NCI-H2107 (cell line): Measurements from ENCODE around the gene TMEM127.

Experiments
- DNase-seq: peaks from one replicate; lab custom pipeline; 2025; lab: John Stamatoyannopoulos, UW

TMEM127 gene

DNA sequence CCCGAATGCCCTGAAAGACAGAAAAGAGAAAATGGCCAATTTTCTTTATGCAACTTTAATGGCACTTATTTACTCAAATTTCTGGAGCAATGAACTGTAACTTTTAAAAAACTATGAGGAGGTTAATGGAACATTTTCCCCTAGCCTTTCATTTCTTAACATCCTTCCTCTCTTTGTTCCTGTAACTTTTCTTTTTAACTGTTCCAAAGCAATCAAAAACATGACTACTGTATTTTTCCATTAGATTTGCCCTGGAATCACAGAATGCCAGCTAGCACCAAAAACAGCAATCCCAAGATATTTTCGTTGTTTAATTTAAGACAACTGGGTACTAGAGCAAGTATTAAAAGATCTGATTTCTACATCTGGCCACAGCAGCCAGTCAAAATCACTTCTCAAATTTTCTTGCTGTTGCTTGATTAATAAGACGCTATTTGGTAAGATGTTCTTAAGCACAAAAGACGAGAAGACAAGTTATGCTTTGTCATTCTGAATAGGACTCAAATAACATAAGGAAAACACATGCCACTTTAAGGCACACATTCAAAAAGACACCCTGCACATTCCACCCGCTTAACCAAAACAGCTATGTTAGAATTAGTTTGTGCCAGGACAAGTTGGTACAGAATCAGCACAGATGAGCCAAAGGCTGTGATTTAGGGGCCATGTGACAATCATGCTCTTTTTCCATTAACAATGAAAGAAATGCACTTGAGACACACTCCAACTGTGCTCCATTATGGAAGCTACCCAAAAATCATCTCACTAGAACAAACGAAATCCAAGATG lies 60.8 kb downstream of the TMEM127 start:
- DNase-seq, result no peak

- no peak for DNase-seq
Measured at GRCh38 chr2:96203130-96204028, 62.4 kb downstream of the TMEM127 start.

GRCh38 chr2:96202152-96202854 lies 63.5 kb downstream of the TMEM127 start:
- no peak for DNase-seq

DNA sequence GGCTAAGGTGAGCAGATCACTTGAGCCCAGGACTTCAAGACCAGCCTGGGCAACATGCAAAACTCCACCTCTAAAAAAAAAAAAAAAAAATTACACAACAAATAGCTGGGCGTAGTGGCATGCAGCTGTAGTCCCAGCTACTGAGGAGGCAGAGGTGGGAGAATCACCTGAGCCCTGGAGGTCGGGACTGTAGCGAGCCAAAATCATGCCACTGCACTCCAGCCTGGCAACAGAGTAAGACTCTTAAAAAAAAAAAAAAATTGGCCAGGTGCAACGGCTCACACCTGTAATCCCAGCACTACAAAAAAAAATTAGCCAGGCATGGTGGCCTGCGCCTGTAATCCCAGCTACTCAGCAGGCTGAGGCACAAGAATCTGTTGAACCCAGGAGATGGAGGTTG lies 64.5 kb downstream of the TMEM127 start:
- DNase-seq, result no peak

DNA sequence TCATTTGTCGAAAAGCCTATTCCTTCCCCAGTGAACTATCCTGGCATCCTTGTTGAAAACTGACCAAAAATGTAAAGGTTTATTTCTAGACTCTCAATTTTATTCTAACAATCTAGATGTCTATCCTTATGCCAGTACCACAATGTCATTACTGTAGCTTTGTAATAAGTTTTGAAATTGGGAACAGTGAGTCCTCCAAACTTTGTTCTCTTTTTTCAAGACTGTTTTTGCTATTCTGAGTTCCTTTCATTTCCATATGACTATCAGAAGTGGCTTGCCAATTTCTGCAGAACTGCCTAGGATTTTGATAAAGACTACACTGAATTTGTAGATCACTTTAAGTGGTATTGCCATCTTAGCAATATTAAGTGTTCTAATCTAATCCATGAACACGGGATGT lies 66.9 kb downstream of the TMEM127 start:
- no peak for DNase-seq
